H9 (cell line): ENCODE data around the gene GTPBP6. TPM values are rescaled to one million over a fixed set of nuclear protein-coding genes. Genes with fewer than 3 reads are reported as not detected.

Source experiments
- DNase-seq: peaks from one replicate; pipeline ENCODE4 v3.0.0-alpha.2; 2017
- H2AFZ ChIP-seq: one replicate; pipeline ENCODE4 v1.6.1; 2013; ENCODE audit warnings: mild to moderate bottlenecking, low read length, control low read depth, moderate library complexity
- H2AK5ac ChIP-seq: 2 replicates; pipeline ENCODE4 v1.6.1; 2013; ENCODE audit warnings: low read length, control low read depth, mixed read lengths; ENCODE audit not compliant: insufficient read length
- H2BK120ac ChIP-seq: one replicate; pipeline ENCODE4 v1.6.1; 2013; ENCODE audit warnings: low read depth, mild to moderate bottlenecking, low read length, control low read depth, inconsistent platforms; ENCODE audit not compliant: poor library complexity, severe bottlenecking
- H2BK12ac ChIP-seq: 2 replicates; pipeline ENCODE4 v1.6.1; 2013; ENCODE audit warnings: low read length, control low read depth, mixed read lengths, low read depth; ENCODE audit not compliant: insufficient read length
- H2BK15ac ChIP-seq: 2 replicates; pipeline ENCODE4 v1.6.1; 2013; ENCODE audit warnings: low read depth, low read length, control low read depth
- H2BK20ac ChIP-seq: one replicate; pipeline ENCODE4 v1.6.1; 2013; ENCODE audit warnings: low read depth, mild to moderate bottlenecking, low read length, control low read depth, inconsistent platforms; ENCODE audit not compliant: poor library complexity, severe bottlenecking
- H2BK5ac ChIP-seq: 2 replicates; pipeline ENCODE4 v1.6.1; 2013; ENCODE audit warnings: low read length, control low read depth, mixed read lengths; ENCODE audit not compliant: insufficient read length
- H3K14ac ChIP-seq: 2 replicates; pipeline ENCODE4 v1.6.1; 2013; ENCODE audit warnings: low read length, control low read depth; ENCODE audit not compliant: insufficient read depth
- H3K18ac ChIP-seq: 2 replicates; pipeline ENCODE4 v1.6.1; 2013; ENCODE audit warnings: low read depth, mild to moderate bottlenecking, mixed read lengths, low read length, control low read depth; ENCODE audit not compliant: insufficient read length
- H3K23ac ChIP-seq: 2 replicates; pipeline ENCODE4 v1.6.1; 2013; ENCODE audit warnings: low read length, control low read depth, mixed read lengths, low read depth; ENCODE audit not compliant: insufficient read length
- H3K23me2 ChIP-seq: 2 replicates; pipeline ENCODE4 v1.6.1; 2013; ENCODE audit warnings: low read depth, mild to moderate bottlenecking, mixed read lengths, low read length, control low read depth; ENCODE audit not compliant: insufficient read length, poor library complexity, severe bottlenecking
- H3K27ac ChIP-seq: 2 replicates; pipeline ENCODE4 v1.5.1; 2013; ENCODE audit warnings: low read length, control low read depth, mixed read lengths, low read depth; ENCODE audit not compliant: insufficient read length
- H3K27me3 ChIP-seq: 2 replicates; pipeline ENCODE4 v1.6.1; 2013; ENCODE audit warnings: low read length, control low read depth, inconsistent platforms; ENCODE audit not compliant: insufficient read depth
- H3K4ac ChIP-seq: 2 replicates; pipeline ENCODE4 v1.6.1; 2013; ENCODE audit warnings: low read depth, mild to moderate bottlenecking, control low read depth, inconsistent platforms, low read length, moderate library complexity
- H3K4me1 ChIP-seq: 2 replicates; pipeline ENCODE4 v1.6.1; 2013; ENCODE audit warnings: low read length, control low read depth, inconsistent platforms; ENCODE audit not compliant: insufficient read depth
- H3K4me2 ChIP-seq: 2 replicates; pipeline ENCODE4 v1.6.1; 2013; ENCODE audit warnings: low read length, control low read depth, mixed read lengths; ENCODE audit not compliant: insufficient read length, insufficient read depth
- H3K56ac ChIP-seq: 2 replicates; pipeline ENCODE4 v1.6.1; 2013; ENCODE audit warnings: low read depth, mild to moderate bottlenecking, mixed read lengths, low read length, control low read depth; ENCODE audit not compliant: insufficient read length
- H3K79me1 ChIP-seq: 2 replicates; pipeline ENCODE4 v1.6.1; 2013; ENCODE audit warnings: low read depth, mild to moderate bottlenecking, moderate library complexity, low read length, control low read depth, inconsistent platforms; ENCODE audit not compliant: insufficient read depth, poor library complexity, severe bottlenecking
- H3K79me2 ChIP-seq: 2 replicates; pipeline ENCODE4 v1.6.1; 2013; ENCODE audit warnings: low read length, control low read depth, inconsistent platforms; ENCODE audit not compliant: insufficient read depth
- H3K9ac ChIP-seq: 2 replicates; pipeline ENCODE4 v1.6.1; 2013; ENCODE audit warnings: low read length, control low read depth, mixed read lengths; ENCODE audit not compliant: insufficient read length; ENCODE audit errors: extremely low read depth
- H3K9me3 ChIP-seq: one replicate; pipeline ENCODE4 v1.6.1; 2013; ENCODE audit warnings: low read depth, low read length, inconsistent platforms; ENCODE audit not compliant: control insufficient read depth
- H3T11ph ChIP-seq: one replicate; pipeline ENCODE4 v1.6.1; 2013; ENCODE audit warnings: mild to moderate bottlenecking, low read length, control low read depth, inconsistent platforms
- H4K20me1 ChIP-seq: one replicate; pipeline ENCODE4 v1.6.1; 2013; ENCODE audit not compliant: control insufficient read depth, insufficient read length, insufficient read depth
- H4K5ac ChIP-seq: 2 replicates; pipeline ENCODE4 v1.6.1; 2013; ENCODE audit warnings: low read depth, mild to moderate bottlenecking, mixed read lengths, low read length, control low read depth; ENCODE audit not compliant: insufficient read length
- H4K8ac ChIP-seq: replicated peaks from 2 replicates; pipeline ENCODE4 v1.6.1; 2013; ENCODE audit warnings: low read length, control low read depth, mixed read lengths, low read depth; ENCODE audit not compliant: insufficient read length
- H4K91ac ChIP-seq: 2 replicates; pipeline ENCODE4 v1.6.1; 2013; ENCODE audit warnings: low read depth, mild to moderate bottlenecking, moderate library complexity, mixed read lengths, low read length, control low read depth; ENCODE audit not compliant: insufficient read length
- H3K27ac Mint-ChIP-seq, 3 experiments: 2 replicates in 2 of 3; 3 replicates in 1 of 3; pipeline ENCODE4 v1.8.0; 2020 to 2021; ENCODE audit warnings: mixed read lengths in 3 of 3, mild to moderate bottlenecking in 1 of 3, moderate library complexity in 1 of 3
- H3K27me3 Mint-ChIP-seq: 2 replicates; pipeline ENCODE4 v1.8.0; 2021; ENCODE audit warnings: low read depth, mild to moderate bottlenecking, moderate library complexity, mixed read lengths
- H3K36me3 Mint-ChIP-seq, 3 experiments: 2 replicates in 2 of 3; 3 replicates in 1 of 3; pipeline ENCODE4 v1.8.0; 2020 to 2021; ENCODE audit warnings: low read depth in 3 of 3, mixed read lengths in 3 of 3; ENCODE audit not compliant: insufficient read depth in 1 of 3
- H3K4me1 Mint-ChIP-seq, 2 experiments: 2 replicates each; pipeline ENCODE4 v1.8.0; 2020; ENCODE audit warnings: mixed read lengths in 2 of 2
- H3K4me3 Mint-ChIP-seq, 2 experiments: 2 replicates in 1 of 2; 3 replicates in 1 of 2; pipeline ENCODE4 v1.8.0; 2020 to 2021; ENCODE audit warnings: mild to moderate bottlenecking in 2 of 2, mixed read lengths in 2 of 2, moderate library complexity in 1 of 2
- H3K9me3 Mint-ChIP-seq, 2 experiments: 2 replicates in 1 of 2; 3 replicates in 1 of 2; pipeline ENCODE4 v1.8.0; 2020; ENCODE audit warnings: mild to moderate bottlenecking in 2 of 2, mixed read lengths in 2 of 2, moderate library complexity in 1 of 2
- WGBS: extraction: QIAGEN DNeasy Blood & Tissue Kit; methylation state at CpG from one replicate; pipeline ENCODE4 v1.1.7; 2013; ENCODE audit warnings: missing lambda C conversion rate, low lambda C conversion rate, mixed read lengths; ENCODE audit not compliant: insufficient read length; ENCODE audit errors: extremely low coverage; 5-methylcytosine and 5-hydroxymethylcytosine counted together
- total RNA-seq: library from RNA; stranded (reverse); gene quantifications from 2 replicates; pipeline ENCODE4 v1.2.1, GENCODE V29; 2021
- TF ChIP-seq, protein P1 (sequence below): fragments of 200-600 bp; sonication (generic); conservative IDR thresholded peaks from 3 replicates; pipeline ENCODE4 v1.8.0; 2021; ENCODE audit warnings: antibody characterized with exemption, mild to moderate bottlenecking

GTPBP6 gene
- total RNA-seq, 1 experiment from 2014 or later, result 64.0 TPM

DNA sequence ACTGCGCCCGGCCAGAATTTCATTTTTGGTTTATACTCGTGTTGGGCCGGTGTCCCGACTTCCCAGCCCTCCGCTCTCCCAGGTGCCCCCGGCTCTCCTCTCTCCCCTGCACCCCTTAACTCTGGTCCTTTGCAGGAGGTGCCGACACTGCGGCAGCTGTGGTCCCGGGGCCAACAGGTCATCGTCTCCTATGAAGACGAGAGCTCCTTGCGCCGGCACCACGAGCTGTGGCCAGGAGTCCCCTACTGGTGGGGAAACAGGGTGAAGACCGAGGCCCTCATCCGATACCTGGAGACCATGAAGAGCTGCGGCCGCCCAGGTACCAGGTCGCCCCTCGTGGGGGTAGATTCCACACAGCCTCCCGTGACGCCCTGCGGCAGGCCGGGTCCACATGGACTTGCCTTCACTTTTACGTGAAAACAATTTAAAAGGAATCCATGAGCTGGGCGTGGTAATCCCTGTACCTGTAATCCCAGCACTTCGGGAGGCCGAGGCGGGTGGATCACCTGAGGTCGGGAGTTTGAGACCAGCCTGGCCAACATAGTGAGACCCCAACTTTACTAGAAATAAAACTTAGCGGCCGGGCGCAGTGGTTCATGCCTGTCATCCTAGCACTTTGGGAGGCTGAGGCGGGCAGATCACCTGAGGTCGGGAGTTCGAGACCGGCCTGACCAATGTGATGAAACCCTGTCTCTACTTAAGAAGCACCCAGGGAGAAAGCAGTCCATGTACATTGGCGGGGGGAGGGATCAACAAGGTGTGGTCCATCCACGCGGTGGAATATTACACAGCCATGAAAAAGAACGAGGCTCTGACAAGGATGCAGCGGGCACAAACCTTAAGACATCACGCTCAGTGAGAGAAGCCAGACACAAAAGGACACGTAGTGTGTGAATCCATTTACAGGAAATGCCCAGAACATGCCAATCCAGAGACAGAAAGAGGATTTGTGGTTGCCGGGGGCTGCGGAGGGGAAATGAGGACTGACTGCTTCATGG lies 25.4 kb downstream of the GTPBP6 start:
- Histone ChIP-seq H3K4me1 (no peaks in the 10 kb centered on the region), H3K27me3 (no peaks in the 10 kb centered on the region), H3K79me1 (no peaks in the 10 kb centered on the region), H2AFZ (no peak overlapping the region), H4K91ac (no peak overlapping the region), H2BK120ac (no peak overlapping the region), H3K79me2 (no peaks in the 10 kb centered on the region), H3K4me2 (no peak overlapping the region), H3K27ac (no peak overlapping the region), H3K18ac (no peak overlapping the region), H2BK12ac (no peak overlapping the region), H4K5ac (no peak overlapping the region), H4K20me1 (no peaks in the 10 kb centered on the region), H3T11ph (no peak overlapping the region), H3K14ac (no peak overlapping the region), H3K9me3 (no peaks in the 10 kb centered on the region), H2BK15ac (no peak overlapping the region), H2BK5ac (no peak overlapping the region), H2BK20ac (no peak overlapping the region), H3K9ac (no peak overlapping the region), H3K4ac (no peak overlapping the region), H4K8ac (no peak overlapping the region), H3K56ac (no peak overlapping the region), H3K23me2 (no peaks in the 10 kb centered on the region), H3K23ac (no peak overlapping the region), H2AK5ac (no peak overlapping the region)
- WGBS, result no CpG with 5 or more reads among the region's 47 CpGs
- TF ChIP-seq, protein P1, sequence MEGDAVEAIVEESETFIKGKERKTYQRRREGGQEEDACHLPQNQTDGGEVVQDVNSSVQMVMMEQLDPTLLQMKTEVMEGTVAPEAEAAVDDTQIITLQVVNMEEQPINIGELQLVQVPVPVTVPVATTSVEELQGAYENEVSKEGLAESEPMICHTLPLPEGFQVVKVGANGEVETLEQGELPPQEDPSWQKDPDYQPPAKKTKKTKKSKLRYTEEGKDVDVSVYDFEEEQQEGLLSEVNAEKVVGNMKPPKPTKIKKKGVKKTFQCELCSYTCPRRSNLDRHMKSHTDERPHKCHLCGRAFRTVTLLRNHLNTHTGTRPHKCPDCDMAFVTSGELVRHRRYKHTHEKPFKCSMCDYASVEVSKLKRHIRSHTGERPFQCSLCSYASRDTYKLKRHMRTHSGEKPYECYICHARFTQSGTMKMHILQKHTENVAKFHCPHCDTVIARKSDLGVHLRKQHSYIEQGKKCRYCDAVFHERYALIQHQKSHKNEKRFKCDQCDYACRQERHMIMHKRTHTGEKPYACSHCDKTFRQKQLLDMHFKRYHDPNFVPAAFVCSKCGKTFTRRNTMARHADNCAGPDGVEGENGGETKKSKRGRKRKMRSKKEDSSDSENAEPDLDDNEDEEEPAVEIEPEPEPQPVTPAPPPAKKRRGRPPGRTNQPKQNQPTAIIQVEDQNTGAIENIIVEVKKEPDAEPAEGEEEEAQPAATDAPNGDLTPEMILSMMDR, result no peak
- H3K4me3 Mint-ChIP-seq, result no peak overlapping the region
- no peak for DNase-seq
- H3K9me3 Mint-ChIP-seq, result peaks cover 0 to 5% of the 10 kb centered on the region in 2 experiments; a peak in 2 of 5 replicates
- H3K4me1 Mint-ChIP-seq, result no peaks in the 10 kb centered on the region
- peaks cover 67 to 83% (median 80%) of the 10 kb centered on the region in 3 experiments for H3K36me3 Mint-ChIP-seq
- no peaks in the 10 kb centered on the region for H3K27me3 Mint-ChIP-seq
- H3K27ac Mint-ChIP-seq, result no peak overlapping the region; a peak in 2 of 7 replicates
